Measurements from ENCODE around the gene IQSEC1. TPM values are rescaled to one million over a fixed set of nuclear protein-coding genes. Genes with fewer than 3 reads are reported as not detected.
A peak's percentile ranks its signal among the peaks of the same experiment; 100 is the strongest.

The IQSEC1 gene
- polyA plus RNA-seq, 3 donors = 17.7 to 61.7 (median 30.3) TPM

- no peak for TF ChIP-seq CTCF (IDR thresholded peaks at IDR 0.05)
- H3K27ac Mint-ChIP-seq = peak overlapping the region in 3 of 7 donors; percentile 18 to 64 (median 37)
- no peak overlapping the region for H2AFZ ChIP-seq (ENCODE audit: insufficient read depth, low read depth, low read length, poor library complexity, severe bottlenecking)
- H3K9me3 ChIP-seq (replicated peaks in 1 of 2; ENCODE audit: control insufficient read depth in 1 of 2, insufficient read depth in 1 of 2, low read length in 2 of 2) = no peaks in the 10 kb centered on the region
- no peak overlapping the region for H3K4me3 ChIP-seq (replicated peaks in 1 of 3; ENCODE audit: low read depth in 2 of 3, low read length in 3 of 3)
- H3K4me1 Mint-ChIP-seq = peaks cover 37% of the 10 kb centered on the region
- no peak overlapping the region for H3K9ac ChIP-seq (ENCODE audit: insufficient read depth, low read length, poor library complexity, severe bottlenecking)
- peaks cover 16 to 25% of the 10 kb centered on the region in 2 donors for H3K4me1 ChIP-seq (ENCODE audit: control insufficient read depth in 1 of 2, insufficient read depth in 2 of 2, low read length in 2 of 2)
- no peaks in the 10 kb centered on the region for H4K20me1 ChIP-seq (ENCODE audit: insufficient read depth, low read length)
- H3K27me3 ChIP-seq (ENCODE audit: control insufficient read depth in 2 of 2, insufficient read depth in 2 of 2, low read length in 2 of 2) = peaks cover 0 to 4% of the 10 kb centered on the region in 2 donors
- DNase-seq = no peak
- no peaks in the 10 kb centered on the region for H3K36me3 ChIP-seq (replicated peaks in 1 of 2; ENCODE audit: control insufficient read depth in 1 of 2, insufficient read depth in 2 of 2, low read length in 2 of 2)
- peaks cover 0 to 3% (median 0%) of the 10 kb centered on the region in 7 donors for H3K9me3 Mint-ChIP-seq
- no peak overlapping the region for H3K27ac ChIP-seq (ENCODE audit: low read depth in 1 of 2, low read length in 2 of 2)
- no peak overlapping the region for H3K4me2 ChIP-seq (replicated peaks; ENCODE audit: extremely low read depth, low read length, poor library complexity, severe bottlenecking)
- intact Hi-C loops (cut with micrococcal nuclease) = no loop called here
- no peaks in the 10 kb centered on the region for H3K79me2 ChIP-seq (ENCODE audit: insufficient read depth, low read length)
- peaks cover 0 to 4% of the 10 kb centered on the region in 2 donors for H3K36me3 Mint-ChIP-seq
- H3K27me3 Mint-ChIP-seq (ENCODE audit: low read depth in 3 of 3) = peaks cover 2 to 14% (median 5%) of the 10 kb centered on the region in 3 donors
- no CpG with 5 or more reads among the region's 4 CpGs for WGBS (ENCODE audit: insufficient coverage)
- H3K4me3 Mint-ChIP-seq = no peak overlapping the region
These were observed 6.4 kb downstream of the IQSEC1 start for GRCh38 chr3:13066834-13067233.

GRCh38 chr3:13066236-13066635 is 7.0 kb downstream of the IQSEC1 start:
- H4K20me1 ChIP-seq (ENCODE audit: insufficient read depth, low read length) = no peaks in the 10 kb centered on the region
- H3K4me3 ChIP-seq (replicated peaks in 1 of 3; ENCODE audit: low read depth in 2 of 3, low read length in 3 of 3) = no peak overlapping the region
- H3K27ac ChIP-seq (ENCODE audit: low read depth in 1 of 2, low read length in 2 of 2) = no peak overlapping the region
- no peak overlapping the region for H3K9ac ChIP-seq (ENCODE audit: insufficient read depth, low read length, poor library complexity, severe bottlenecking)
- 18% methylated on average over 7 of the region's 11 CpGs for WGBS (ENCODE audit: insufficient coverage)
- H3K36me3 ChIP-seq (replicated peaks in 1 of 2; ENCODE audit: control insufficient read depth in 1 of 2, insufficient read depth in 2 of 2, low read length in 2 of 2) = no peaks in the 10 kb centered on the region
- peaks cover 37% of the 10 kb centered on the region for H3K4me1 Mint-ChIP-seq
- no peak overlapping the region for H3K4me2 ChIP-seq (replicated peaks; ENCODE audit: extremely low read depth, low read length, poor library complexity, severe bottlenecking)
- H3K27me3 Mint-ChIP-seq (ENCODE audit: low read depth in 3 of 3) = peaks cover 2 to 8% (median 2%) of the 10 kb centered on the region in 3 donors
- no peaks in the 10 kb centered on the region for H3K79me2 ChIP-seq (ENCODE audit: insufficient read depth, low read length)
- peaks cover 0 to 2% of the 10 kb centered on the region in 2 donors for H3K27me3 ChIP-seq (ENCODE audit: control insufficient read depth in 2 of 2, insufficient read depth in 2 of 2, low read length in 2 of 2)
- intact Hi-C loops (cut with micrococcal nuclease) = no loop called here
- H3K9me3 Mint-ChIP-seq = peaks cover 0 to 3% (median 0%) of the 10 kb centered on the region in 7 donors
- H3K36me3 Mint-ChIP-seq = peaks cover 0 to 4% of the 10 kb centered on the region in 2 donors
- TF ChIP-seq CTCF (IDR thresholded peaks at IDR 0.05) = no peak
- DNase-seq = no peak
- H2AFZ ChIP-seq (ENCODE audit: insufficient read depth, low read depth, low read length, poor library complexity, severe bottlenecking) = no peak overlapping the region
- H3K4me1 ChIP-seq (ENCODE audit: control insufficient read depth in 1 of 2, insufficient read depth in 2 of 2, low read length in 2 of 2) = peaks cover 16 to 25% of the 10 kb centered on the region in 2 donors
- H3K9me3 ChIP-seq (replicated peaks in 1 of 2; ENCODE audit: control insufficient read depth in 1 of 2, insufficient read depth in 1 of 2, low read length in 2 of 2) = no peaks in the 10 kb centered on the region
- peak overlapping the region in 3 of 7 donors; percentile 50 to 82 (median 65) for H3K27ac Mint-ChIP-seq
- peak overlapping the region in 1 of 2 donors; percentile 51 for H3K4me3 Mint-ChIP-seq
